K562 (cell line): ENCODE results near the gene ERVMER34-1. TPM values are rescaled to one million over a fixed set of nuclear protein-coding genes. Genes with fewer than 3 reads are reported as not detected.

Experiments used
- ELF1 ChIP-seq: fragments of 200-800 bp; sonication (Bioruptor generic); IDR thresholded peaks from 2 replicates; pipeline ENCODE4 v1.6.1; 2016; ENCODE audit warnings: missing genetic modification characterization, missing compliant biosample characterization
- HDAC1 ChIP-seq, 2 experiments: fragments of 450-650 bp; IDR thresholded peaks; 2 replicates each; pipeline ENCODE4 v1.6.1; 2016 to 2017; ENCODE audit warnings: inconsistent platforms in 1 of 2, mild to moderate bottlenecking in 1 of 2, moderate library complexity in 1 of 2
- KDM5B ChIP-seq: fragments of 200-600 bp; sonication (generic); IDR thresholded peaks from 2 replicates; pipeline ENCODE4 v1.6.1; 2012; ENCODE audit warnings: low read depth, mild to moderate bottlenecking, moderate library complexity, low read length, control low read depth, inconsistent platforms; ENCODE audit not compliant: insufficient replicate concordance
- MAX ChIP-seq: sonication (generic); formaldehyde crosslinking; IDR thresholded peaks from 2 replicates; pipeline ENCODE4 v1.9.0; 2022; ENCODE audit warnings: mild to moderate bottlenecking, missing genetic modification reagents
- NEUROD1 ChIP-seq: fragments of 150-350 bp; IDR thresholded peaks from 2 replicates; pipeline ENCODE4 v1.6.1; 2014; ENCODE audit warnings: borderline replicate concordance, low read length, low read depth; ENCODE audit not compliant: partially characterized antibody
- PHF20 ChIP-seq: fragments of 450-650 bp; IDR thresholded peaks from 2 replicates; pipeline ENCODE4 v1.6.1; 2018; ENCODE audit not compliant: partially characterized antibody
- POLR2H ChIP-seq: IDR thresholded peaks from 2 replicates; pipeline ENCODE4 v1.6.1; 2016; ENCODE audit warnings: missing genetic modification characterization, low read depth, mild to moderate bottlenecking, control low read depth, missing compliant biosample characterization, moderate library complexity
- SPI1 ChIP-seq: IDR thresholded peaks from 2 replicates; pipeline ENCODE4 v1.6.1; 2011; ENCODE audit warnings: low read depth, low read length, control low read depth, borderline replicate concordance
- ZBTB40 ChIP-seq, 2 experiments: fragments of 450-650 bp in 1 of 2; sonication (generic) in 1 of 2; formaldehyde crosslinking in 1 of 2; IDR thresholded peaks; 2 replicates each; pipeline versions ENCODE4 v1.7.1 to v1.9.0; 2016 to 2022; ENCODE audit warnings: inconsistent platforms in 1 of 2, mild to moderate bottlenecking in 1 of 2, missing genetic modification reagents in 1 of 2
- ZBTB9 ChIP-seq: fragments of 450-650 bp; formaldehyde crosslinking; IDR thresholded peaks from 2 replicates; pipeline ENCODE4 v1.4.0; 2020; ENCODE audit warnings: mild to moderate bottlenecking, moderate library complexity
- ZNF140 ChIP-seq: fragments of 250-450 bp; sonication (Bioruptor Pico); IDR thresholded peaks from 2 replicates; pipeline ENCODE4 v1.8.0; 2021; ENCODE audit warnings: moderate library complexity, mild to moderate bottlenecking, inconsistent platforms
- ZNF408 ChIP-seq: fragments of 250-450 bp; sonication (Bioruptor Pico); IDR thresholded peaks from 2 replicates; pipeline ENCODE4 v1.4.0; 2020; ENCODE audit warnings: low read depth, mild to moderate bottlenecking, moderate library complexity
- ZNF57 ChIP-seq: fragments of 450-650 bp; formaldehyde crosslinking; IDR thresholded peaks from 2 replicates; pipeline ENCODE4 v1.4.0; 2020; ENCODE audit warnings: mild to moderate bottlenecking, moderate library complexity
- polyA plus RNA-seq, 8 experiments: library from polyadenylated mRNA; depleted of rRNA in 4 of 8; stranded (reverse) in 5 of 8; unstranded in 3 of 8; fragments of >200 nt; fragmentation: Nextera tagmentation in 2 of 8; fragmentation: Illumina TruSeq in 1 of 8; extraction: Ambion mirVana in 2 of 8; extraction: Trizol in 1 of 8; gene quantifications; 2 replicates each; pipeline versions ENCODE4 v1.2.1 to v1.2.3, GENCODE V29; 2011 to 2014; ENCODE audit warnings: inconsistent platforms in 1 of 8, missing spikeins in 1 of 8
- total RNA-seq, 7 experiments: library from RNA; depleted of rRNA in 6 of 7; stranded (reverse); fragments of >200 nt in 6 of 7; fragmentation: Illumina TruSeq in 2 of 7; extraction: Trizol in 2 of 7; gene quantifications; 2 replicates each; pipeline versions ENCODE4 v1.2.1 to v1.2.3, GENCODE V29; 2011 to 2021; ENCODE audit warnings: low replicate concordance in 1 of 7

The ERVMER34-1 gene
- total and polyA plus RNA-seq, 9 of the 15 experiments (the other 6 are each of a cell fraction or from before 2014, with no cell fraction given): 0.04 to 0.57 (median 0.25) TPM

GRCh38 chr4:52712251-52713130 is 38.7 kb downstream of the ERVMER34-1 start (continued):
- peak; percentile 32 for TF ChIP-seq NEUROD1
- peak in 1 of 2 experiments; percentile 42; a peak in 2 of 4 replicates for TF ChIP-seq HDAC1 (IDR thresholded peaks at IDR 0.05)
- TF ChIP-seq SPI1: peak; percentile 59; the same call in 1 of the 2 replicates
- TF ChIP-seq ZBTB40 (IDR thresholded peaks at IDR 0.05): no peak
- no peak for TF ChIP-seq ZBTB40 (CRISPR knock-in tag; IDR thresholded peaks at IDR 0.05)
- TF ChIP-seq MAX (CRISPR knock-in tag): peak; percentile 78
- TF ChIP-seq ZNF140 (CRISPR knock-in tag): no peak
- TF ChIP-seq ZBTB9 (CRISPR knock-in tag): peak; percentile 72; the same call in 1 of the 2 replicates
- no peak for TF ChIP-seq ZNF57 (CRISPR knock-in tag)
- TF ChIP-seq ELF1 (tag): 0 out of 2 replicates have a peak, but pooled peaks have one; percentile 64
- TF ChIP-seq POLR2H (tag): peak; percentile 96
- peak; percentile 83 for TF ChIP-seq KDM5B
- no peak for TF ChIP-seq ZNF408 (CRISPR knock-in tag)
- TF ChIP-seq PHF20: peak; percentile 34
